Pancreas (tissue), 10 donors: ENCODE data around the gene AFF1. TPM values are rescaled to one million over a fixed set of nuclear protein-coding genes. Genes with fewer than 3 reads are reported as not detected.
"Not testable (repeated sequence)": the region's sequence is repeated elsewhere in the genome, so short reads cannot be mapped to it uniquely, and the experiment has no call there.

Source experiments
- ATAC-seq, 4 donors: fragments of 200-7000 bp; cut with Tn5 transposase; one replicate each; pipeline versions ENCODE4 v1.8.0 to v1.9.1; 2020; ENCODE audit warnings: mild to moderate bottlenecking in 4 of 4, moderate library complexity in 4 of 4
- DNase-seq, 6 donors: peaks; one replicate each; pipeline ENCODE4 v3.0.0-alpha.2; 2020
- FAIRE-seq: peaks from 2 replicates; lab custom pipeline; 2012; peaks lifted over from hg19 to GRCh38; lab: Jason Lieb, UNC
- H3K27ac ChIP-seq, 4 donors: fragments of 200-600 bp; sonication (generic); 1 replicate in 3 of 4; 2 replicates in 1 of 4; pipeline versions ENCODE4 v1.5.0 to v1.8.0; 2020
- H3K27me3 ChIP-seq, 4 donors: fragments of 200-600 bp; one replicate each; pipeline ENCODE4 v1.8.0; 2021
- H3K36me3 ChIP-seq, 3 donors: fragments of 200-600 bp; sonication (generic) in 1 of 3; one replicate each; pipeline versions ENCODE4 v1.5.0 to v1.8.0; 2020 to 2021
- H3K4me1 ChIP-seq, 3 donors: fragments of 200-600 bp; one replicate each; pipeline ENCODE4 v1.8.0; 2021
- H3K4me3 ChIP-seq, 4 donors: fragments of 200-600 bp; sonication (generic) in 2 of 4; one replicate each; pipeline versions ENCODE4 v1.5.0 to v1.8.0; 2020 to 2021
- H3K9me3 ChIP-seq, 4 donors: fragments of 200-600 bp; one replicate each; pipeline ENCODE4 v1.8.0; 2021
- WGBS, 2 donors: extraction: QIAGEN DNeasy Blood & Tissue Kit; methylation state at CpG; one replicate each; pipeline ENCODE4 v1.1.7; 2013; 5-methylcytosine and 5-hydroxymethylcytosine counted together
- intact Hi-C, 3 donors: fragments of 100-400 bp; cut with DNase I; formaldehyde crosslinking; loops; one replicate each; pipeline versions ENCODE4 v1.11.1 to v1.14.2; 2022
- polyA plus RNA-seq, 2 donors: library from polyadenylated mRNA; stranded (reverse); fragments of 200-250 nt; gene quantifications; one replicate each; pipeline ENCODE4 v1.2.3, GENCODE V29; 2013
- total RNA-seq, 6 donors: library from RNA; stranded (reverse); fragmentation: NEBNext Ultra II Directional in 4 of 6; extraction: Animal tissue kit (Norgen Biotek cat#: 25700) in 4 of 6; gene quantifications; one replicate each; pipeline versions ENCODE4 v1.2.1 to v1.2.4, GENCODE V29; 2021 to 2023
- TF ChIP-seq, protein P1 (sequence below), 4 donors: fragments of 200-600 bp; sonication (generic) in 3 of 4; IDR thresholded peaks; one replicate each; pipeline versions ENCODE4 v1.5.0 to v1.8.0; 2021; ENCODE audit warnings: antibody characterized with exemption in 4 of 4
- donor health status: healthy with polysubstance abuse.
- donor health status: DM: no; HTN: no; CAD: no; lungs with moderate emphysema.
- donor health status: DM: no; HTN: no; CAD: no.
- donor health status: control.
- donor health status: control.
- donor health status: Bipolar disorder and iron deficiency.
- donor health status: DM: yes; HTN: yes; CAD: no.
- donor health status: DM: no; HTN: no; CAD: no.
- donor health status: DM: no; HTN: no; CAD: no.
- donor health status: DM: yes; HTN: yes; CAD: no.

AFF1 gene
- total and polyA plus RNA-seq, 8 donors: 11.8 to 62.0 (median 40.4) TPM

DNA sequence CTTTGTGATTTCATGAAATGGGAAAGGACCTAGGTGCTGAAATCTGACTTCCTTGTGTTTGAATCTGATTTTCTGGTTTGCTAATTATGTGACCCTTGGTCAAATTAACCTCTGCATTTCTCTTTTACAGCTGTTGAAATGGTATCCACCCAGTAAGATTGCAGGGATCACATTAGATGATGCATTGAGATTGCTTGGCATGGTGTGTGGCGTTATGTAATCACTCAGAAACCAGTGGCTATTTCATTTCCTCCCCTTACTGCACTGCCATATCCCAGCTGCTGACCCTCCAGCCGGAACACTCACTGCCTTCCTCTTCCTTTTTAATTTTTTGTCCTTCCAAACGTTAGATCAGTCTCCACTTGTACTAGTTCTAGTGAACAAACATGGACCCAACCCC, 206.6 kb downstream of the AFF1 start:
- WGBS, 2 donors: 69 to 79% methylated on average over 3 of the region's 3 CpGs
- intact Hi-C loops: loop anchor here in 1 of 3 donors (10.0 kb wide), 1 partner anchor 93 kb away; no protein-coding TSS in a partner anchor
- H3K36me3 ChIP-seq: peaks cover 0 to 26% (median 3%) of the 10 kb centered on the region in 3 donors
- H3K4me3 ChIP-seq: no peak overlapping the region
- no peak overlapping the region for H3K27ac ChIP-seq
- no peaks in the 10 kb centered on the region for H3K27me3 ChIP-seq
- ATAC-seq (peak in 2 of 4 donors; percentile 18 to 40), FAIRE-seq (no peak), DNase-seq (no peak)
- no peaks in the 10 kb centered on the region for H3K4me1 ChIP-seq
- TF ChIP-seq, protein P1, sequence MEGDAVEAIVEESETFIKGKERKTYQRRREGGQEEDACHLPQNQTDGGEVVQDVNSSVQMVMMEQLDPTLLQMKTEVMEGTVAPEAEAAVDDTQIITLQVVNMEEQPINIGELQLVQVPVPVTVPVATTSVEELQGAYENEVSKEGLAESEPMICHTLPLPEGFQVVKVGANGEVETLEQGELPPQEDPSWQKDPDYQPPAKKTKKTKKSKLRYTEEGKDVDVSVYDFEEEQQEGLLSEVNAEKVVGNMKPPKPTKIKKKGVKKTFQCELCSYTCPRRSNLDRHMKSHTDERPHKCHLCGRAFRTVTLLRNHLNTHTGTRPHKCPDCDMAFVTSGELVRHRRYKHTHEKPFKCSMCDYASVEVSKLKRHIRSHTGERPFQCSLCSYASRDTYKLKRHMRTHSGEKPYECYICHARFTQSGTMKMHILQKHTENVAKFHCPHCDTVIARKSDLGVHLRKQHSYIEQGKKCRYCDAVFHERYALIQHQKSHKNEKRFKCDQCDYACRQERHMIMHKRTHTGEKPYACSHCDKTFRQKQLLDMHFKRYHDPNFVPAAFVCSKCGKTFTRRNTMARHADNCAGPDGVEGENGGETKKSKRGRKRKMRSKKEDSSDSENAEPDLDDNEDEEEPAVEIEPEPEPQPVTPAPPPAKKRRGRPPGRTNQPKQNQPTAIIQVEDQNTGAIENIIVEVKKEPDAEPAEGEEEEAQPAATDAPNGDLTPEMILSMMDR (IDR thresholded peaks at IDR 0.05): no peak
- no peaks in the 10 kb centered on the region for H3K9me3 ChIP-seq

DNA sequence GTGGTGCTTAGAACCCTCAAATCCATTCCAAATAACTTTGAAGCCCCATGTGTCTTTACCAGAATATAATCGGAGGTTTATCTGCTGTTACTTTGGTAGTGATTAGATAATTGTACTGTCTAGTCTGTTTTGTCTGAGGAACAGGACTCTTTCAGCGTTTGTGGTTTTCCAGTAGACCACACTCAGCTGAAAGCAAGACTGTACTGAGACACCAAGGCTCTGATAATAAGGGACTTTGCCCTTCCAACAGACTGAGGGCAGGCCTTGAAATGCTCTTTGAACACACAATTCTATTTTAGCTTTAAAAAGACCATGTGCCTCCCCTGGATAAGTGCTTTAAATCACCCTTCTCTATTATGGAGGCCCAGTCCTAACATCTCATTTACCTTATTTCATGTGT, 209.5 kb downstream of the AFF1 start:
- 49 to 51% methylated on average over 2 of the region's 2 CpGs for WGBS, 2 donors
- intact Hi-C loops: loop anchor here in 1 of 3 donors (10.0 kb wide), 1 partner anchor 90 kb away; no protein-coding TSS in a partner anchor
- TF ChIP-seq, protein P1 (IDR thresholded peaks at IDR 0.05): no peak
- Histone ChIP-seq H3K9me3 (no peaks in the 10 kb centered on the region), H3K36me3 (peaks cover 0 to 8% (median 0%) of the 10 kb centered on the region in 3 donors), H3K4me1 (no peaks in the 10 kb centered on the region), H3K27ac (no peak overlapping the region), H3K4me3 (no peak overlapping the region), H3K27me3 (no peaks in the 10 kb centered on the region)
- no peak for DNase-seq
- FAIRE-seq: no peak
- no peak for ATAC-seq

DNA sequence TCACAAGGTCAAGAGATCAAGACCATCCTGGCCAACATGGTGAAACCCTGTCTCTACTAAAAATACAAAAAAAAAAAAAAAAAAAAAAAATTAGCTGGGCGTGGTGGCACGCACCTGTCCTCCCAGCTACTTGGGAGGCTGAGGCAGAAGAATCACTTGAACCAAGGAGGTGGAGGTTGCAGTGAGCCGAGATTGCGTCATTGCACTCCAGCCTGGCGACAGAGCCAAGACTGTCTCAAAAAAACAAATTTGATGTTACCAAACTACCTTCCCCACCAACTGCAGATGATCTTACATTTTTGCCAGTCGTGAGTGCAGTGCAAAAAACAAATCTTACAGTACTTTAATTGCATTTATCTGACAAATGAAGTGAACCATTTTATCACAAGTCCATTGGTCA, 211.1 kb downstream of the AFF1 start:
- not testable (repeated sequence) for H3K4me1 ChIP-seq, H3K27me3 ChIP-seq, H3K36me3 ChIP-seq, H3K27ac ChIP-seq, FAIRE-seq, H3K9me3 ChIP-seq, DNase-seq, H3K4me3 ChIP-seq, ATAC-seq
- intact Hi-C loops: loop anchor here in 1 of 3 donors (10.0 kb wide), 1 partner anchor 89 kb away; no protein-coding TSS in a partner anchor
- WGBS, 2 donors: 97 to 98% methylated on average over 6 of the region's 6 CpGs

DNA sequence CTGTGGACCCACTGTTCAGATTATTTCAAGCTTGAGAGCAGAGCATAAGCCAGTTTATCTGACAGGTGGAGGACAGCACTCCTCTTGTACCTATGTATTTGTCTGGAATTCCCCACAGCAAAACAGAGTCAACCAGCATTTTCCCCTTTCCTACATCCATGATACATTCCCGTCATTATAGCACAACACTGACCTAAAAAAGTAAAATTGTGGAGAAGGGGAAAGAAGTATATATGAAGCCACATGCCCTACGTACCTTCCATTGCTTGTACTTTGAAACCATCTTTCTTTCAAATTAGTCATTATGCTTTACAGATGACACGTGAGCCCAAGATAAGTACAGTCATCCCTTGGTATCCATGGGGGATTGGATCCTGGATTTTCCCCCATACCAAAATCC, 212.3 kb downstream of the AFF1 start:
- TF ChIP-seq, protein P1 (IDR thresholded peaks at IDR 0.05): no peak
- intact Hi-C loops: loop anchor here in 1 of 3 donors (10.0 kb wide), 1 partner anchor 88 kb away; no protein-coding TSS in a partner anchor
- Histone ChIP-seq H3K9me3 (no peaks in the 10 kb centered on the region), H3K27ac (no peak overlapping the region), H3K4me3 (no peak overlapping the region), H3K27me3 (no peaks in the 10 kb centered on the region), H3K36me3 (no peaks in the 10 kb centered on the region), H3K4me1 (no peaks in the 10 kb centered on the region)
- ATAC-seq: no peak
- 80 to 91% methylated on average over 3 of the region's 3 CpGs for WGBS, 2 donors
- no peak for DNase-seq
- no peak for FAIRE-seq

DNA sequence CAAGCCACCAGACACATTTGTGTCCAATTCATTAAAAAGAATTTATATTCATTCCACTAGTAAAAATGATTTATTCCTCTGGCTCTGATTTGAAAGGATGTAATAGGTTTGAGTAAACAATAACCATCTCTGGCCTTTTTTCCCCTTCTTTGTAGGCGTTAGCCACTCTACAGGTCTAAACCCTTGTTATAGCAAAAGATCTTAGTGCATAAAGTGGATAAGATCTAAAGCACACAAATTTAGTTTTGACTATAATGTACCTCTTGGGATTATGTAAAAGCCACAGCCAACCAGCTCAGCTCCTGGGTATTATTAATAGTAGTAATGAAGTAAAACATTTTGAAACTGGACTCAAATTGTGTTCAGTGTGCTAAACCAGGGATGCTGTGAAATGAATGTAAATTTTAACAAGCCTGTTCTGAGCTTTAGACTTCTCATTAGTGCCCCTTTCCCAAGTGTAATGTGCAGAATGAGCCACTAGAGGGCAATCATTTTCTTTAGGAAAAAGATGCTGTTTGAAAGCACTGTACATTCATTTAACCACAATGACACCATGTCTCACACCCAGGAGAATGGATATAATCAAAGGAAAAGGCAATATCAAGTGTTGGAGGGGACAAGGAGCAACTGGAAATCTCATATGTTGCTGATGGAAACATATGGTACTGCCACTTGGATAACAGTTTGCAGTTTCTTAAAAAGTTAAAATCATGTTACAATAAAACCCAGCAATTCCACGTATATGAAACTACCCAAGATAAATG, 215.9 kb downstream of the AFF1 start:
- peak; percentile 70 to 95 (median 88) for ATAC-seq
- H3K27ac ChIP-seq: no peak overlapping the region
- no peak for FAIRE-seq
- WGBS, 2 donors: 18 to 21% methylated on average over 2 of the region's 2 CpGs
- H3K27me3 ChIP-seq: no peaks in the 10 kb centered on the region
- H3K4me1 ChIP-seq: no peaks in the 10 kb centered on the region
- TF ChIP-seq, protein P1 (IDR thresholded peaks at IDR 0.05): peak; percentile 82 to 90 (median 87)
- DNase-seq: peak in 2 of 6 donors; percentile 29 to 53
- no peaks in the 10 kb centered on the region for H3K9me3 ChIP-seq
- H3K36me3 ChIP-seq: no peaks in the 10 kb centered on the region
- intact Hi-C loops: loop anchor here in 2 of 3 donors (5.0 to 10.0 kb wide), 2 partner anchors 82 to 84 kb away; no protein-coding TSS in a partner anchor
- H3K4me3 ChIP-seq: no peak overlapping the region
